GM18511 (cell line): Measurements from ENCODE around the gene KCNK3.

Experiments
- ATAC-seq: cut with Tn5 transposase; IDR thresholded peaks from one replicate; pipeline ENCODE4 v1.9.1; 2021; ENCODE audit warnings: mild to moderate bottlenecking, moderate library complexity; ENCODE audit not compliant: unreplicated experiment

The KCNK3 gene

DNA sequence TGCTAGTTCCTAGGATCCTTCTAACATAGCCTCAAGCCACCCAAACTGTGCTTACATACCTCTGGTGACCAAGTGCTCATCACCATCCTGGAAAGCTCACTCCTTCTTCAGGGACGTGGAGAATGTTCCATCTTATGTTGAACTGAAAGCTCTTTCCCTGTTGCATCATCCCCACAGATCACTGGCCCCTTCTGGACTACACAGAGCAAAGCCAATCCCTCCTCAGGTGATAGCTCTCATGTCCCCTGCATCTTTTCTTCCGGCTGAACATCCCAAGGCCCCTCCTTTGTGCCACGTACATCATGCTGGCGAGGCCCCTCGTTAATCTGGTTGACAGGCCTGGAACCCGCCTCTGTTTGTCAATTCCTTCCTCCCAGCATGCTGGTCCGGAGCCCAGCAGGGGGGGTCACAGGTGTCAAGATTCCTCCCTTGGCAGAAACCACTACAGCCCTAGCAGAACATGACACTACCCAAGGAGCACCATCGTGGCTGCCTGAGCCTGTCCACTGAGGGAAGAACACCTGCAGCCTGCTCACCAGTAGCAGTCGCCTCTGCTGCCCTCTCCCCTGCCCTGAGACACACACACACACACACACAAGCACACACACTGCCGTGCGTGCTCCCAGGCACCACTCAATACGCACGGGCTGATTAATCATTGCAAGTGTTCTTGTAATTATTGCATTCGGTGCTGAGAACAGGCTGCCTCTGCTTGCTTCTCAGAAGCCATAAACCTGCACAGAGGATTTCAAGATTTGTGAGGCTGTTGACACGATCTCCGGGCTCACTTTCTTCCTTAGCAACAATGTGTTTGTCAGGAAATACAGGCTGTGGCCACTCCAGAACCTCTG lies 6.3 kb upstream of the KCNK3 start:
- no peak for ATAC-seq

DNA sequence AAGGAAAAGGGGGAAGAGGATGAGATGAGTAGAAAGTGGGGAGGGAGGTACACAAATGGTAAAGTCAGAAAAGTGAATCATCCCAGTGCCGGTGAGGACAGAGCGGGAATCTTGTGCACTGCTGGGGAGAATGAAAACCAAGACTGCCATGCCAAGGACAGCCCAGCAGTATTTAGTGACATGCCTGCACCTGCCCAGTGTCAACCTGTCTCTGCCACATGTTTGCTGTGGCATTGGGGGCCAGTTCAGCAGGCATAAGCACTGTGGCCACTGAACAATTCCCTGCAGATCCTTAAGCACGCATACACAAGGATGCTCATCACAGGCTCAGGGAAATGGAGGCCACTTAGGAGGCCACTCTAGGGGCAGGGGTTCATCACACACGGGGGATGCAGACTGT lies 5.2 kb upstream of the KCNK3 start:
- ATAC-seq: no peak

GRCh38 chr2:26687801-26688200 lies 4.7 kb upstream of the KCNK3 start:
- no peak for ATAC-seq

GRCh38 chr2:26691161-26691560 lies 1.4 kb upstream of the KCNK3 start:
- ATAC-seq: no peak

DNA sequence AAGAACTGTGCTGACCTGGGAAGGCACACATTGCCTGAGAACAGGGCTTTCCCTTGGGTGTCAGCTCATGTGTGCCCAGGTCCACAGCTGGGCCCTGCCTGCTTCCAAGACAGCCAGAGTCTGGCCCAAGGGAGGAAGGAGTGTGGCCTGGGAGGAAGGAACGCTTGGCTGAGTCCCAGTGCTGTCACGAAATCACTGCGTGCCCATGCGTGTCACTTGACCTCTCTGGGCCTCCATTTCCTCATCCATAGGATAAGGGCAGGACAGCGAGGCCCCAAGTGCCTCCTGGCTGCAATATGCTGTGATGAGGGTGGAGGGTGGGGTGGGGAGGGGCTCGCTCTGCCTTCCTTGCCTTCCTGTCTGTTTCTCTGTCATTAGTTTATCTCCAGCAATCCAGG lies 642 bp upstream of the KCNK3 start:
- no peak for ATAC-seq

- no peak for ATAC-seq
Measured at GRCh38 chr2:26692897-26693849, 651 bp downstream of the KCNK3 start.

GRCh38 chr2:26694001-26694400 lies 1.5 kb downstream of the KCNK3 start:
- ATAC-seq: no peak

GRCh38 chr2:26696351-26696816 lies 3.9 kb downstream of the KCNK3 start:
- ATAC-seq: no peak

- ATAC-seq: no peak
Measured at GRCh38 chr2:26697425-26697824, 4.9 kb downstream of the KCNK3 start.

DNA sequence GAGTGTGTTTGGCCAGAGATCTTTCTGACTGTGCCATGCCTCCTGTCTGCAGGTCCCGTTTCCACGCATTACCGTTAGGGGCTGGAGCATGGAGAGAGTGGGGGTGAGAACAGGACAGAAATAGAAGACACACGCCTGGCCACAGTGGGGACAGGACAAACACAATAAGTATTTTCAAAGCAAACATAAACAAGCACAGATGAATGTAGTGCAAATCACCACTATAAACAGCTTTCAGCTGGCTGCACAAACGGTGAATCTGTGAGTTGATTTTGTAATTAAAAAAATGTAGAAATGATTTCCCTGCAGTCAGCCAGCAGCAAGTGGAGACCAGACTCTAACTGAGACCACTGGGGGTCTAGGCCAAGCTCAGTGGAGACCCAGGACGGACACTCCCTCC lies 6.8 kb downstream of the KCNK3 start:
- ATAC-seq: no peak

DNA sequence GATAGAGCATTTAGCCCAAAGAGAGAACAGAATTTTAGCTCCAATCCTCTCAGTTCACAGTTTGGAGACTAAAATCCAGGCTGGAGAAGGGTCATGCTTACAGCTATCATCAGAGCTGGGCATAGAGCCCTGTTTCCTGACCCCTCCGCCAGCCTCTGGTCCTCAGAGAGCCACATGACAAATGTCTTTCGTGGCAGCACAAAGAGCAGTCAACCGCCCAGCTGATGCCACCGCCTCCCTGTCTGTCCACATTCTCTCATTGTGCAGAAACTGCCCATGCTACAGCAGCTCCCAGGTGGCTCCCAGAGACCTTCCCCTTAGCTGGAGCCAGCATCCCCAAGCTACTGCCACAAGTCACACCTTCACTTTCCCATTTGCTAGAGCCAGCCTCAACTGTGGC lies 7.6 kb downstream of the KCNK3 start:
- no peak for ATAC-seq

DNA sequence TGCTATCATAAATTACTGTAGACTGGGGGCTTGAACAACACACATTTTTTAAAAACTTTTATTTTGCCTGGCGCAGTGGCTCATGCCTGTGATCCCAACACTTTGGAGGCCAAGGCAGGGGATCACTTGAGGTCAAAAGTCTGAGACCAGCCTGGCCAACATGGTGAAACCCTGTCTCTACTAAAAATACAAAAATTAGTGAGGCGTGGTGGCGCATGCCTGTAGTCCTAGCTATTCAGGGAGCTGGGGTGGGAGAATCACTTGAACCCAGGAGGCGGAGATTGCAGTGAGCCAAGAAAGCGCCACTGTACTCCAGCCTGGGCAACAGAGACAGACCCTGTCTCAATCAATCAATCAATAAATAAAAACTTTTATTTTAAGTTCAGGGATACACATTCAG lies 9.1 kb downstream of the KCNK3 start:
- ATAC-seq: no peak

DNA sequence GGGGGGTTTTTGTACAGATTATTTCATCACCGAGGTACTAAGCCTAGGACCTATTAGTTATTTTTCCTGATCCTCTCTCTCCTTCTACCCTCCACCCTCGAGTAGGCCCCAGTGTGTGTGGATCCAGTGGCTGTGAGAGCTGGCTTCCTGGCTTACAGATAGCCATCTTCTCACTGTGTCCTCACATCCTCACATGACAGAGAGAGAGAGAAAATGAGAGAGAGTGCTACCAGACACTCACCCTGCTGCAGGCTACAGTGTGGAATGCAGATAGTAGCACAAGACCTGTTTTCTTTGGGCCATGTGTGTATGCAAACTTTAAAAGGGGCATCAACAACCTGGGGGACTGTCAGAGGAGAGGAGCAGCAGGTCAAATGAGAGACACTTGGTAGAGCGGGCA lies 9.5 kb downstream of the KCNK3 start:
- no peak for ATAC-seq

DNA sequence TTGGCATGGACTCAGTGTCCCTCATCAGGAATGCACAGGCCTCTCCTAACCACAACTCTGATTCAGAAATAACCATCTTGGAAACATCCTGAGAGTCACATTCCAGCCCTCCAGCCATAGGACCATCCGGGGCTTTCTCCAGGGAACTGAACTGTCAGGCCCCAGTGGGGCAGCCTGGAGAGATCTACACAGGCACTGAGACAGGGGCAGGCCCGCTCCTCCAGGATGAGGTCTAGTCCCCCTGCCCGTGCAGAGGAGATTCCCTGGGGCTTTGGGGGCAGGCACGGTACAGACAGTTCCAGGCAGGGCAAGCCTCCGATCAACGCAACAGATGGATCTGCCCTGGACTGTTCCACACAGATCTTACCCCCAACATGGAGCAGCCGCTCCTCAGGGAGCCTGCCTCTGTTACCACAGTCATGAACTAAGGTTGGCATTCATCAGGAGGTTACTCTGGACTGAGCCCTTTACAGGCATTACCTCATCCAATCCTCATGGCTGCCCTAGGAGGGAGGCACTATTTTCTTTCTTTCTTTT lies 12.0 kb downstream of the KCNK3 start:
- ATAC-seq: no peak

DNA sequence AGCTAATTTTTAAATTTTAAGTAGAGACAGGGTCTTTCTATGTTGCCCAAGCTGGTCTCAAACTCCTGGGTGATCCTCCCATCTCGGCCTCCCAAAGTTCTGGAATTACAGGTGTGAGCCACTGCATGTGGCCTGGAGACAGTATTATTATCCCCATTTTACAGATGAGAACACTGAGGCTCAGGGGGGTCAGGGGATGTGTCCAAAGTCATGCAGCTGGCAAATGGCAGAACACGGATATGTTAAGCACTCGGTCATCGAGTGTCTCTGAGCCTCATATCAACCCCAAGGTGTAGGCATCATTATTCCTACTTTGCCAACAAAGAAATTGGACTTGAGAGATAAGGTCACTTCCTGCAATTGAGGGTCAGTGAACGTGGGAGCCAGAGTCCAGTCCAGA lies 12.6 kb downstream of the KCNK3 start:
- ATAC-seq: no peak

- ATAC-seq: no peak
Measured at GRCh38 chr2:26706093-26706492, 13.6 kb downstream of the KCNK3 start.

GRCh38 chr2:26706616-26707473 lies 14.3 kb downstream of the KCNK3 start:
- ATAC-seq: no peak

DNA sequence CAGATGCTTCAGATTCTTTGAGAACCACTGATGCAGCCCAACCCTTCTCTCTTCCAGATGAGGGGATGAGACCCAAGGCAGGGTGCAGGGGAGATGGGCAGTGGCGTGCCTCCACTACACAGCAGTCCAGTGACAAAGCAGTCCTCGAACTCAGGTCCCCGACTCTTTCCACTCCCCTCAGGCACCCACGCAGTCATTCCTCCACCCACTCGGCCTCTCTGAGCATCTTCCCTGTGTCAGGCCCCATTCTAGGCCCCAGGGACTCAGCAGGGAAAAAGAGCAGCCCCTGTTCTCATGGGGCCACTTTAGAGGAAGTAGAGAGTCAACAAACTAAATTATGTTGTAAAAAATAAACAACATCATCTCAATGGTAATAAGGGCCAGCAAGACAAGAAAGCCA lies 15.2 kb downstream of the KCNK3 start:
- ATAC-seq: no peak

DNA sequence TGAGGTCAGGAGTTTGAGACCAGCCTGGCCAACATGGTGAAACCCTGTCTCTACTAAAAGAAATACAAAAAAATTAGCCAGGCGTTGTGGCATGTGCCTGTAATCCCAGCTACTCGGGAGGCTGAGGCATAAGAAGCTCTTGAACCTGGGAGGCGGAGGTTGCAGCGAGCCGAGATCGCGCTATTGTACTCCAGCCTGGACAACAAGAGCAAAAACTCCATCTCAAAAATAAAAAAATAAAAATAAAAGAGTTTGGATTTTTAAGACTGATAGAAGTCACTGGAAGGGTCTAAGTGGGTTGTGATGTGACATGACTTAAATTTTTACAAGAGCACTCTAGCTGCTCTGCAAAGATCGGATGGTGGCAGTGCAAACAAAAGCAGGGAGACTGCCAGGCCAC lies 15.9 kb downstream of the KCNK3 start:
- no peak for ATAC-seq

DNA sequence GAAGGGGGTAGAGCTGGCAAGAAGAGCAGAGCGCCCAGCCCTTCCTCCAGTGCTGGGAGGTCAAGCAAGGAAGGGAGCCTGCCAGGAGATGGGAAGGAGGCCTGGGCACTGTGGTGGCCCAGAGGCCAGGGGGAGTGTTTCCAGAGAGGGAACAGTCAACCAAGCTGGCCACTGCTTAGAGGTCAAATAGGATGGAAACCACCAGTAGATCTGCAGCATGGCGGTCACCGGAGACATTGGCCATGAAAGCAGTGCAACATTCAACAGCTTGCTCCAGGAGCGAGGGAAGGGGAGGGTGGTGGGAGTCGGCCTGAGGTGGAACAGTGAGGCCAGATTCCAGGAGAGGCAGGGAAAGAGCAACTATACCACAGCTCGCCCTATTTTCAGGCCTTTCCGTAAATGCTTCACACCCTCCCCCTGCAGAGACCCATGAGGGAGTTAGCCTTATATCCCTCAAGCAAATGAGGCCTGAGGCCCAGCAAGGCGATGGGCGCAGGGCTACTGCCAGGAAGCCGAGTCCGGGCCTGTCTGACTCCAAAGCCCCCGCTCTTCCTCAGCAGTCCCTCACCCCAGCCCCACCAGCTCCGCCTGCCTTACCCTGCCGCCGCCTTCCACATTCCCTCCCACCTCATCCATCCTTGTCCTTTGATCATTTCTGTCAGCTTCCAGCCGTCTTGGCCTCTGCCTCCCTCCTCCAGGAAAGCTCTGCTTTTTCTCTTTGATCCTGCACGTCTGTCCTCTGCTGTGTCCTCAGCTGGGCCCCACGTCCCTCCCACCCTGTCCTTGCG lies 17.0 kb downstream of the KCNK3 start:
- ATAC-seq: no peak
